K562 (cell line): ENCODE data around the gene TSC22D3.

ENCODE experiments used
- CREM ChIP-seq: IDR thresholded peaks from 2 replicates; pipeline ENCODE4 v1.6.1; 2014; ENCODE audit warnings: antibody characterized with exemption, low read depth
- EP300 ChIP-seq: IDR thresholded peaks from 2 replicates; pipeline ENCODE4 v1.6.1; 2012; ENCODE audit warnings: low read length, improper control_type of control experiment
- NFXL1 ChIP-seq: fragments of 450-650 bp; formaldehyde crosslinking; IDR thresholded peaks from 2 replicates; pipeline ENCODE4 v1.4.0; 2021; ENCODE audit warnings: mild to moderate bottlenecking
- POLR2AphosphoS2 ChIP-seq: IDR thresholded peaks from 2 replicates; pipeline ENCODE4 v1.6.1; 2012; ENCODE audit warnings: low read length, improper control_type of control experiment
- SIN3B ChIP-seq: fragments of 450-650 bp; IDR thresholded peaks from 2 replicates; pipeline ENCODE4 v1.6.1; 2017; ENCODE audit warnings: low read depth, mild to moderate bottlenecking, moderate library complexity
- SREBF2 ChIP-seq: sonication (generic); formaldehyde crosslinking; IDR thresholded peaks from 2 replicates; pipeline ENCODE4 v1.4.0; 2020; ENCODE audit warnings: mild to moderate bottlenecking, missing genetic modification reagents
- TF ChIP-seq, protein P1 (sequence below): IDR thresholded peaks from 3 replicates; pipeline ENCODE4 v1.6.1; 2011; ENCODE audit warnings: borderline replicate concordance, mild to moderate bottlenecking, moderate library complexity; ENCODE audit not compliant: insufficient read length; ENCODE audit errors: extremely low read depth
- TF ChIP-seq, protein P2 (sequence below): sonication (generic); formaldehyde crosslinking; IDR thresholded peaks from 2 replicates; pipeline ENCODE4 v1.8.1; 2023; ENCODE audit warnings: missing genetic modification reagents, mild to moderate bottlenecking, borderline replicate concordance

DNA sequence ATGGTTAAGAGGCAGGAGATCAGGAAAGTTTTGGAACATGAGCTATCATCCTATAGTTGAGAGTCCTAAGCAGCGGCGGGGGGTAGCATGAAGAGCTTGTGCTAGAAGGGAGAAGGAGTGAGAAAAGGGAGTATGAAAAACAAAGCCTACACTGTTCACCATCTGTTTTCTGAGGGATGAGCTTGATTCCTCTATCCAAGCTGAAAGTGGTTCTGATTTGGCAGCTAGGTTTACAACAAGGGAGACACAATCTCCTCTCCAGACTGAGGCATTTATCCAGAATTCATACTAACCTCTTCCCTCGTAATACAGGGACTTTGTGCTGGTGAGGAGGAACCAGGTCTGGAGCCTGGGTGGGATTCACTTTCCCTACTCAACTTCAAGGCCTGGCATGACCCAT, 23.5 kb downstream of the TSC22D3 start:
- TF ChIP-seq NFXL1 = no peak
- no peak for TF ChIP-seq SIN3B
- TF ChIP-seq, protein P1, sequence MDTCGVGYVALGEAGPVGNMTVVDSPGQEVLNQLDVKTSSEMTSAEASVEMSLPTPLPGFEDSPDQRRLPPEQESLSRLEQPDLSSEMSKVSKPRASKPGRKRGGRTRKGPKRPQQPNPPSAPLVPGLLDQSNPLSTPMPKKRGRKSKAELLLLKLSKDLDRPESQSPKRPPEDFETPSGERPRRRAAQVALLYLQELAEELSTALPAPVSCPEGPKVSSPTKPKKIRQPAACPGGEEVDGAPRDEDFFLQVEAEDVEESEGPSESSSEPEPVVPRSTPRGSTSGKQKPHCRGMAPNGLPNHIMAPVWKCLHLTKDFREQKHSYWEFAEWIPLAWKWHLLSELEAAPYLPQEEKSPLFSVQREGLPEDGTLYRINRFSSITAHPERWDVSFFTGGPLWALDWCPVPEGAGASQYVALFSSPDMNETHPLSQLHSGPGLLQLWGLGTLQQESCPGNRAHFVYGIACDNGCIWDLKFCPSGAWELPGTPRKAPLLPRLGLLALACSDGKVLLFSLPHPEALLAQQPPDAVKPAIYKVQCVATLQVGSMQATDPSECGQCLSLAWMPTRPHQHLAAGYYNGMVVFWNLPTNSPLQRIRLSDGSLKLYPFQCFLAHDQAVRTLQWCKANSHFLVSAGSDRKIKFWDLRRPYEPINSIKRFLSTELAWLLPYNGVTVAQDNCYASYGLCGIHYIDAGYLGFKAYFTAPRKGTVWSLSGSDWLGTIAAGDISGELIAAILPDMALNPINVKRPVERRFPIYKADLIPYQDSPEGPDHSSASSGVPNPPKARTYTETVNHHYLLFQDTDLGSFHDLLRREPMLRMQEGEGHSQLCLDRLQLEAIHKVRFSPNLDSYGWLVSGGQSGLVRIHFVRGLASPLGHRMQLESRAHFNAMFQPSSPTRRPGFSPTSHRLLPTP = no peak
- TF ChIP-seq SREBF2 (CRISPR knock-in tag) = no peak
- no peak for TF ChIP-seq CREM
- TF ChIP-seq POLR2AphosphoS2 = no peak
- TF ChIP-seq EP300 = no peak
- TF ChIP-seq, protein P2, sequence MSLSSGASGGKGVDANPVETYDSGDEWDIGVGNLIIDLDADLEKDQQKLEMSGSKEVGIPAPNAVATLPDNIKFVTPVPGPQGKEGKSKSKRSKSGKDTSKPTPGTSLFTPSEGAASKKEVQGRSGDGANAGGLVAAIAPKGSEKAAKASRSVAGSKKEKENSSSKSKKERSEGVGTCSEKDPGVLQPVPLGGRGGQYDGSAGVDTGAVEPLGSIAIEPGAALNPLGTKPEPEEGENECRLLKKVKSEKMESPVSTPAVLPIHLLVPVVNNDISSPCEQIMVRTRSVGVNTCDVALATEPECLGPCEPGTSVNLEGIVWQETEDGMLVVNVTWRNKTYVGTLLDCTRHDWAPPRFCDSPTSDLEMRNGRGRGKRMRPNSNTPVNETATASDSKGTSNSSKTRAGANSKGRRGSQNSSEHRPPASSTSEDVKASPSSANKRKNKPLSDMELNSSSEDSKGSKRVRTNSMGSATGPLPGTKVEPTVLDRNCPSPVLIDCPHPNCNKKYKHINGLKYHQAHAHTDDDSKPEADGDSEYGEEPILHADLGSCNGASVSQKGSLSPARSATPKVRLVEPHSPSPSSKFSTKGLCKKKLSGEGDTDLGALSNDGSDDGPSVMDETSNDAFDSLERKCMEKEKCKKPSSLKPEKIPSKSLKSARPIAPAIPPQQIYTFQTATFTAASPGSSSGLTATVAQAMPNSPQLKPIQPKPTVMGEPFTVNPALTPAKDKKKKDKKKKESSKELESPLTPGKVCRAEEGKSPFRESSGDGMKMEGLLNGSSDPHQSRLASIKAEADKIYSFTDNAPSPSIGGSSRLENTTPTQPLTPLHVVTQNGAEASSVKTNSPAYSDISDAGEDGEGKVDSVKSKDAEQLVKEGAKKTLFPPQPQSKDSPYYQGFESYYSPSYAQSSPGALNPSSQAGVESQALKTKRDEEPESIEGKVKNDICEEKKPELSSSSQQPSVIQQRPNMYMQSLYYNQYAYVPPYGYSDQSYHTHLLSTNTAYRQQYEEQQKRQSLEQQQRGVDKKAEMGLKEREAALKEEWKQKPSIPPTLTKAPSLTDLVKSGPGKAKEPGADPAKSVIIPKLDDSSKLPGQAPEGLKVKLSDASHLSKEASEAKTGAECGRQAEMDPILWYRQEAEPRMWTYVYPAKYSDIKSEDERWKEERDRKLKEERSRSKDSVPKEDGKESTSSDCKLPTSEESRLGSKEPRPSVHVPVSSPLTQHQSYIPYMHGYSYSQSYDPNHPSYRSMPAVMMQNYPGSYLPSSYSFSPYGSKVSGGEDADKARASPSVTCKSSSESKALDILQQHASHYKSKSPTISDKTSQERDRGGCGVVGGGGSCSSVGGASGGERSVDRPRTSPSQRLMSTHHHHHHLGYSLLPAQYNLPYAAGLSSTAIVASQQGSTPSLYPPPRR (CRISPR knock-in tag) = no peak
